Fibroblast of pulmonary artery (primary cell): ENCODE measurements around the gene STEAP4.

Experiments used
- DNase-seq: peaks from one replicate; pipeline ENCODE4 v3.0.0-alpha.2; 2010; ENCODE audit warnings: low read depth
- H3K4me3 ChIP-seq: replicated peaks from 2 replicates; pipeline ENCODE4 v1.5.1; 2011; ENCODE audit warnings: low read depth, mild to moderate bottlenecking, control low read depth, low read length, moderate library complexity
- TF ChIP-seq, protein P1 (sequence below): IDR thresholded peaks from 2 replicates; pipeline ENCODE4 v1.5.1; 2011; ENCODE audit warnings: mild to moderate bottlenecking, control low read depth, low read length, inconsistent platforms; ENCODE audit errors: missing control alignments

The STEAP4 gene

DNA sequence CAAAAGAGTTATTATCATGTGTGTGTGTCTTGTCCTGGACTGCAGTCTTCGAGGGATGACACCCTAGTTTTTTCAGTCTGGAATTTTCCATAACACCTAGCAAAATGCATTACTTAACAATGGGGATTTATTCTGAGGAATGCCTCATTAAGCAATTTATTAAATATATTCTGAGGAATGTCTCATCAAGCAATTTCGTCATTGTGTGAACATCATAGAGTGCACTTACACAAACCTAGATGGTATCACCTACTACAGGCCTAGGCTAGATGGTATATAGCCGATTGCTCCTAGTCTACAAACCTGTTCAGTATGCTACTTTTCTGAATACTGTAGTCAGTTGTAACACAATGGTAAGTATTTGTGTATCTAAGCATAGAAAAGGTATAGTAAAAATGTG is 1.1 kb upstream of the STEAP4 start:
- TF ChIP-seq, protein P1, sequence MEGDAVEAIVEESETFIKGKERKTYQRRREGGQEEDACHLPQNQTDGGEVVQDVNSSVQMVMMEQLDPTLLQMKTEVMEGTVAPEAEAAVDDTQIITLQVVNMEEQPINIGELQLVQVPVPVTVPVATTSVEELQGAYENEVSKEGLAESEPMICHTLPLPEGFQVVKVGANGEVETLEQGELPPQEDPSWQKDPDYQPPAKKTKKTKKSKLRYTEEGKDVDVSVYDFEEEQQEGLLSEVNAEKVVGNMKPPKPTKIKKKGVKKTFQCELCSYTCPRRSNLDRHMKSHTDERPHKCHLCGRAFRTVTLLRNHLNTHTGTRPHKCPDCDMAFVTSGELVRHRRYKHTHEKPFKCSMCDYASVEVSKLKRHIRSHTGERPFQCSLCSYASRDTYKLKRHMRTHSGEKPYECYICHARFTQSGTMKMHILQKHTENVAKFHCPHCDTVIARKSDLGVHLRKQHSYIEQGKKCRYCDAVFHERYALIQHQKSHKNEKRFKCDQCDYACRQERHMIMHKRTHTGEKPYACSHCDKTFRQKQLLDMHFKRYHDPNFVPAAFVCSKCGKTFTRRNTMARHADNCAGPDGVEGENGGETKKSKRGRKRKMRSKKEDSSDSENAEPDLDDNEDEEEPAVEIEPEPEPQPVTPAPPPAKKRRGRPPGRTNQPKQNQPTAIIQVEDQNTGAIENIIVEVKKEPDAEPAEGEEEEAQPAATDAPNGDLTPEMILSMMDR: no peak
- H3K4me3 ChIP-seq: no peak overlapping the region
- no peak for DNase-seq

DNA sequence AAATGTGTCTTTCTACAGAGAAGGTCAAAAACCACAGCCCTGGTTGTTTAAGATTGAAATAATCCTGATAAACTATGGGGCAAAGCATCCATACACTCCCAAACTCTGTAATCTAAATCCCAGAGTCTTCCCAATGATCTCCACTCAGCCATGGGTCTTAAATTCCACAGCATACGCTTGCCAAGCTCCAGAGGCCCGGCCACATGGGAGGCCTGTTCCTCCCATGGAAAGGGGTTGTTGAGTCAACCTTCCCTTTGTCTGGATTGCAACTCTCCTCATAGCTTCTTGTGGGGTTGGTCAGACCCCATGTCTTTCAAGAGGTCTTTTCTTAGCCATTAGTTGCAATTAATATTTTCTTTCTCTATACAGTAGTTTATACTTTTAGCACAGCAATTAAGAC is 718 bp upstream of the STEAP4 start:
- TF ChIP-seq, protein P1: no peak
- no peak overlapping the region for H3K4me3 ChIP-seq
- DNase-seq: no peak

DNA sequence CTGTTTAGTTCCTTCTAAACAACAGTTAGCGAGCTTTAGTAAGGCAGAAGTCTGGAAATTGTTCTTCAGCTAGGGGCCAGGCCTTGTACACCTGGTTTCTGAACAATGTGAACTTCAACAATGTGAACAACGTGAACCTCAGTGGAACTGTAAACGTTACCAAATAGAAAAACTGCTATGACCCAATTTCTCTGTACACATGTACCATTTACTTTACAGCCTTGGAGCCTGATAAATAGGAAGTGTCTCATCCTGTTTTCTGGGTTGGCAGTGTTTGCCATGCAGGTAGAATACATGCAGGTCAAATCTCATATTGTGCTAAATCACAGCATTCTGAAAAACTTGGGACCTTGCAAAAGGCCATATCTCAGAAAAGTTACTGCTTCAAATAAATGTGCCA is 1.6 kb downstream of the STEAP4 start:
- no peak overlapping the region for H3K4me3 ChIP-seq
- TF ChIP-seq, protein P1: no peak
- no peak for DNase-seq

DNA sequence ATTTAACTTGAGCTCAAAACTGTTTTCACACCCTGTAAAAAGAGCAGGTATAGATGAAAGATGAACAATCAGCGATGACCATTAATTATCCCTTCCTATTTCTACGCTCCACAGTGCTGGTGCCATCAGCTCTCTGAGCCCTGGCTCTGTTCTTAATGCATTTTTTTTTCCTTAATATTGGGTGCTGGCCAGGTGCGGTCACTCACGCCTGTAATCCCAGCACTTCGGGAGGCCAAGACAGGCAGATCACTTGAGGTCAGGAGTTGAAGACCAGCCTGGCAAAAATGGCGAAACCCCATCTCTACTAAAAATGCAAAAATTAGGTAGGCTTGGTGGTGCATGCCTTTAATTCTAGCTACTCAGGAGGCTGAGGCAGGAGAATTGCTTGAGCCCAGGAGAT is 4.2 kb downstream of the STEAP4 start:
- no peak for DNase-seq
- TF ChIP-seq, protein P1: no peak
- no peak overlapping the region for H3K4me3 ChIP-seq

GRCh38 chr7:88301924-88302323 is 4.8 kb downstream of the STEAP4 start:
- TF ChIP-seq, protein P1: no peak
- no peak overlapping the region for H3K4me3 ChIP-seq
- no peak for DNase-seq

GRCh38 chr7:88300401-88300945 is 6.2 kb downstream of the STEAP4 start:
- TF ChIP-seq, protein P1: no peak
- H3K4me3 ChIP-seq: no peak overlapping the region
- DNase-seq: no peak

- no peak overlapping the region for H3K4me3 ChIP-seq
- DNase-seq: no peak
- TF ChIP-seq, protein P1: no peak
Measured at GRCh38 chr7:88299126-88299525, 7.6 kb downstream of the STEAP4 start.
